ENCODE measurements around the gene PRKCSH. TPM values are rescaled to one million over a fixed set of nuclear protein-coding genes. Genes with fewer than 3 reads are reported as not detected.
A peak's percentile ranks its signal among the peaks of the same experiment; 100 is the strongest.

Gene PRKCSH
- total RNA-seq, 5 donors from 2014 or later (not counting 1 experiment from before 2014, with no cell fraction given), result 248 to 382 (median 334) TPM

GRCh38 chr19:11448923-11449554 is 13.6 kb downstream of the PRKCSH start:
- Histone ChIP-seq H3K27me3 (replicated peaks in 1 of 2; ENCODE audit: control insufficient read depth in 2 of 2, extremely low read depth in 1 of 2, insufficient read depth in 2 of 2, low read length in 1 of 2) (no peaks in the 10 kb centered on the region), H3K4me1 (ENCODE audit: control insufficient read depth in 1 of 2, extremely low read depth in 1 of 2, insufficient read depth in 2 of 2, low read length in 2 of 2) (peaks cover 0 to 3% of the 10 kb centered on the region in 2 experiments), H3K36me3 (ENCODE audit: control insufficient read depth in 2 of 2, extremely low read depth in 1 of 2, insufficient read depth in 1 of 2, low read length in 1 of 2) (peaks cover 19 to 53% of the 10 kb centered on the region in 2 donors), H3K27ac (ENCODE audit: low read length) (no peak overlapping the region), H3K4me3 (ENCODE audit: control insufficient read depth in 1 of 2, extremely low read depth in 1 of 2, low read length in 1 of 2) (no peak overlapping the region), H3K9me3 (no peaks in the 10 kb centered on the region)
- POLR2A ChIA-PET, result no interaction called here
- no peak overlapping the region for H3K4me3 Mint-ChIP-seq
- peaks cover 11% of the 10 kb centered on the region for H3K36me3 Mint-ChIP-seq
- ATAC-seq (replicated peaks in 1 of 4), result peak in 1 of 4 experiments; percentile 14
- 96% methylated on average over 23 of the region's 31 CpGs for WGBS (ENCODE audit: insufficient coverage)
- no peaks in the 10 kb centered on the region for H3K9me3 Mint-ChIP-seq
- no peak overlapping the region for H3K27ac Mint-ChIP-seq
- peaks cover 0 to 2% (median 0%) of the 10 kb centered on the region in 3 donors for H3K4me1 Mint-ChIP-seq
- no peak for DNase-seq
- no peaks in the 10 kb centered on the region for H3K27me3 Mint-ChIP-seq
- CTCF ChIA-PET, result no interaction called here

- Histone ChIP-seq H3K36me3 (ENCODE audit: control insufficient read depth in 2 of 2, extremely low read depth in 1 of 2, insufficient read depth in 1 of 2, low read length in 1 of 2) (peaks cover 14 to 36% of the 10 kb centered on the region in 2 donors), H3K9me3 (no peaks in the 10 kb centered on the region)
- 94% methylated on average over 11 of the region's 21 CpGs for WGBS (ENCODE audit: insufficient coverage)
Observed at GRCh38 chr19:11450570-11451326, 15.3 kb downstream of the PRKCSH start.

GRCh38 chr19:11451327-11451870 is 16.0 kb downstream of the PRKCSH start:
- Mint-ChIP-seq H3K36me3 (peaks cover 6% of the 10 kb centered on the region), H3K27me3 (no peaks in the 10 kb centered on the region), H3K4me1 (peaks cover 0 to 2% (median 0%) of the 10 kb centered on the region in 3 donors), H3K27ac (no peak overlapping the region), H3K9me3 (no peaks in the 10 kb centered on the region), H3K4me3 (no peak overlapping the region)
- no peak overlapping the region for H3K27ac ChIP-seq (ENCODE audit: low read length)
- DNase-seq (no peak), ATAC-seq (replicated peaks in 1 of 4) (no peak)
- H3K27me3 ChIP-seq (replicated peaks in 1 of 2; ENCODE audit: control insufficient read depth in 2 of 2, extremely low read depth in 1 of 2, insufficient read depth in 2 of 2, low read length in 1 of 2), result no peaks in the 10 kb centered on the region
- ChIA-PET POLR2A (no interaction called here), CTCF (interaction anchor here in 1 of 2 donors (1.0 kb wide), 1 partner anchor 8 kb away, joined by 7 read pairs; no protein-coding TSS in a partner anchor)
- H3K4me3 ChIP-seq (ENCODE audit: control insufficient read depth in 1 of 2, extremely low read depth in 1 of 2, low read length in 1 of 2), result no peak overlapping the region
- peaks cover 0 to 3% of the 10 kb centered on the region in 2 experiments for H3K4me1 ChIP-seq (ENCODE audit: control insufficient read depth in 1 of 2, extremely low read depth in 1 of 2, insufficient read depth in 2 of 2, low read length in 2 of 2)
- WGBS (ENCODE audit: insufficient coverage), result no CpG with 5 or more reads among the region's 13 CpGs
- peaks cover 14 to 31% of the 10 kb centered on the region in 2 donors for H3K36me3 ChIP-seq (ENCODE audit: control insufficient read depth in 2 of 2, extremely low read depth in 1 of 2, insufficient read depth in 1 of 2, low read length in 1 of 2)
- H3K9me3 ChIP-seq, result no peaks in the 10 kb centered on the region

More at GRCh38 chr19:11450570-11451326, 15.3 kb downstream of the PRKCSH start:
- no peak overlapping the region for H3K4me3 Mint-ChIP-seq
- H3K27me3 ChIP-seq (replicated peaks in 1 of 2; ENCODE audit: control insufficient read depth in 2 of 2, extremely low read depth in 1 of 2, insufficient read depth in 2 of 2, low read length in 1 of 2), result no peaks in the 10 kb centered on the region
- H3K36me3 Mint-ChIP-seq, result peaks cover 6% of the 10 kb centered on the region
- ChIA-PET CTCF (no interaction called here), POLR2A (no interaction called here)
- ATAC-seq (replicated peaks in 1 of 4) (no peak), DNase-seq (no peak)
- no peaks in the 10 kb centered on the region for H3K9me3 Mint-ChIP-seq
- peaks cover 0 to 3% of the 10 kb centered on the region in 2 experiments for H3K4me1 ChIP-seq (ENCODE audit: control insufficient read depth in 1 of 2, extremely low read depth in 1 of 2, insufficient read depth in 2 of 2, low read length in 2 of 2)
- H3K4me3 ChIP-seq (ENCODE audit: control insufficient read depth in 1 of 2, extremely low read depth in 1 of 2, low read length in 1 of 2), result no peak overlapping the region
- no peak overlapping the region for H3K27ac Mint-ChIP-seq
- H3K4me1 Mint-ChIP-seq, result peaks cover 0 to 2% (median 0%) of the 10 kb centered on the region in 3 donors
- H3K27ac ChIP-seq (ENCODE audit: low read length), result no peak overlapping the region
- no peaks in the 10 kb centered on the region for H3K27me3 Mint-ChIP-seq

GRCh38 chr19:11451871-11452619 is 16.6 kb downstream of the PRKCSH start:
- WGBS (ENCODE audit: insufficient coverage), result 51% methylated on average over 11 of the region's 25 CpGs
- Histone ChIP-seq H3K36me3 (ENCODE audit: control insufficient read depth in 2 of 2, extremely low read depth in 1 of 2, insufficient read depth in 1 of 2, low read length in 1 of 2) (peaks cover 14 to 26% of the 10 kb centered on the region in 2 donors), H3K27ac (ENCODE audit: low read length) (no peak overlapping the region), H3K9me3 (no peaks in the 10 kb centered on the region), H3K4me3 (ENCODE audit: control insufficient read depth in 1 of 2, extremely low read depth in 1 of 2, low read length in 1 of 2) (no peak overlapping the region), H3K4me1 (ENCODE audit: control insufficient read depth in 1 of 2, extremely low read depth in 1 of 2, insufficient read depth in 2 of 2, low read length in 2 of 2) (peaks cover 0 to 3% of the 10 kb centered on the region in 2 experiments), H3K27me3 (replicated peaks in 1 of 2; ENCODE audit: control insufficient read depth in 2 of 2, extremely low read depth in 1 of 2, insufficient read depth in 2 of 2, low read length in 1 of 2) (no peaks in the 10 kb centered on the region)
- POLR2A ChIA-PET, result interaction anchor here in 1 of 2 donors (0.6 kb wide), 1 partner anchor 62 kb away, joined by 8 read pairs; no protein-coding TSS in a partner anchor
- H3K36me3 Mint-ChIP-seq, result peaks cover 6% of the 10 kb centered on the region
- CTCF ChIA-PET, result interaction anchor here (0.6 to 1.0 kb wide), 5 partner anchors 8 to 1086 kb away, joined by 4 to 7 read pairs (median 5); no protein-coding TSS in a partner anchor
- H3K9me3 Mint-ChIP-seq, result no peaks in the 10 kb centered on the region
- DNase-seq (no peak), ATAC-seq (replicated peaks in 1 of 4) (no peak)
- peaks cover 0 to 2% (median 0%) of the 10 kb centered on the region in 3 donors for H3K4me1 Mint-ChIP-seq
- no peak overlapping the region for H3K4me3 Mint-ChIP-seq
- H3K27ac Mint-ChIP-seq, result no peak overlapping the region
- no peaks in the 10 kb centered on the region for H3K27me3 Mint-ChIP-seq

GRCh38 chr19:11452620-11453310 is 17.3 kb downstream of the PRKCSH start:
- Histone ChIP-seq H3K27ac (ENCODE audit: low read length) (no peak overlapping the region), H3K36me3 (ENCODE audit: control insufficient read depth in 2 of 2, extremely low read depth in 1 of 2, insufficient read depth in 1 of 2, low read length in 1 of 2) (peaks cover 9 to 20% of the 10 kb centered on the region in 2 donors), H3K4me3 (ENCODE audit: control insufficient read depth in 1 of 2, extremely low read depth in 1 of 2, low read length in 1 of 2) (no peak overlapping the region), H3K27me3 (replicated peaks in 1 of 2; ENCODE audit: control insufficient read depth in 2 of 2, extremely low read depth in 1 of 2, insufficient read depth in 2 of 2, low read length in 1 of 2) (peaks cover 0 to 4% of the 10 kb centered on the region in 2 experiments), H3K4me1 (ENCODE audit: control insufficient read depth in 1 of 2, extremely low read depth in 1 of 2, insufficient read depth in 2 of 2, low read length in 2 of 2) (peaks cover 0 to 3% of the 10 kb centered on the region in 2 experiments), H3K9me3 (no peaks in the 10 kb centered on the region)
- ATAC-seq (replicated peaks in 1 of 4) (no peak), DNase-seq (no peak)
- no peak overlapping the region for H3K27ac Mint-ChIP-seq
- POLR2A ChIA-PET, result no interaction called here
- peaks cover 0 to 2% (median 0%) of the 10 kb centered on the region in 3 donors for H3K4me1 Mint-ChIP-seq
- WGBS (ENCODE audit: insufficient coverage), result 94% methylated on average over 25 of the region's 33 CpGs
- H3K4me3 Mint-ChIP-seq, result no peak overlapping the region
- peaks cover 6% of the 10 kb centered on the region for H3K36me3 Mint-ChIP-seq
- CTCF ChIA-PET, result interaction anchor here in 1 of 2 donors (0.7 kb wide), 3 partner anchors 535 to 1086 kb away, joined by 4 to 5 read pairs (median 4); no protein-coding TSS in a partner anchor
- peaks cover 0 to under 1% of the 10 kb centered on the region in 2 donors for H3K27me3 Mint-ChIP-seq
- no peaks in the 10 kb centered on the region for H3K9me3 Mint-ChIP-seq
